OCI-LY7 (cell line): Measurements from ENCODE around the gene ICA1.

ENCODE experiments used
- EZH2phosphoT487 ChIP-seq: fragments of 200-600 bp; sonication (generic); IDR thresholded peaks from 2 replicates; pipeline ENCODE4 v1.6.1; 2018; ENCODE audit warnings: low read depth, borderline replicate concordance, mild to moderate bottlenecking, mixed run types, antibody characterized with exemption, low read length, moderate library complexity, mixed read lengths
- TF ChIP-seq, protein P1 (sequence below): fragments of 200-600 bp; sonication (generic); conservative IDR thresholded peaks from 2 replicates; pipeline ENCODE4 v1.5.1; 2014; ENCODE audit warnings: mild to moderate bottlenecking, antibody characterized with exemption, low read length, moderate library complexity, mixed read lengths

DNA sequence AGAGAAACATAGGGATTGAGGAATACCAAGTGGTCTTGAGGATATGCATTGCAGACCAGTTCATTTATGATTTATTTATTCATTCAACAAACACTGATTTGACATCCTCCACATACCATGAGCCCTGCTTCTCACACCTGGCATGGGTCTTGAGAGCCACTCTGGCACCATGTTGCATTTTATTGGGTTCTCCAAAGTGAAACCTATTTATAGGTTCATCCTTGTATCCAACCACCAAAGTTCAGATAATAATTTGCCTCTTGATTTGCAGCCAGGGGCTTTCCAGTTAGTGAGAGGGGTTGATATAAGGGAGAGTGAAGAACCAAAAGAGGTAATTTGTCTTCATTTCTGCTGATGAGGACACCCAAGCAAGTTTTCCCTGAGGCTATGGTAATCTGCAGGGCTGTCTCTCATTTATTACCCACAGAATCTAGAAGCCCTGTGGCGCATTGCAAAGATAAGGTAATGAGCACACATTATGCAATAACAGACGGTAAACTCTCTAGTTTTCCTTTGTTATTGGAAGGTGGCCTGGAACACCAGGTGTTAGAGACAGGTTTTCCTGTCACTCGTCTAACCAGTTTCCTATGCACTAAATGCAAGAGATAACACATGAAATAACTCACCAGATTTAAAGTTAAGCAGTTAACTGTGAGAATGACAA is 28.8 kb upstream of the ICA1 start:
- TF ChIP-seq, protein P1, sequence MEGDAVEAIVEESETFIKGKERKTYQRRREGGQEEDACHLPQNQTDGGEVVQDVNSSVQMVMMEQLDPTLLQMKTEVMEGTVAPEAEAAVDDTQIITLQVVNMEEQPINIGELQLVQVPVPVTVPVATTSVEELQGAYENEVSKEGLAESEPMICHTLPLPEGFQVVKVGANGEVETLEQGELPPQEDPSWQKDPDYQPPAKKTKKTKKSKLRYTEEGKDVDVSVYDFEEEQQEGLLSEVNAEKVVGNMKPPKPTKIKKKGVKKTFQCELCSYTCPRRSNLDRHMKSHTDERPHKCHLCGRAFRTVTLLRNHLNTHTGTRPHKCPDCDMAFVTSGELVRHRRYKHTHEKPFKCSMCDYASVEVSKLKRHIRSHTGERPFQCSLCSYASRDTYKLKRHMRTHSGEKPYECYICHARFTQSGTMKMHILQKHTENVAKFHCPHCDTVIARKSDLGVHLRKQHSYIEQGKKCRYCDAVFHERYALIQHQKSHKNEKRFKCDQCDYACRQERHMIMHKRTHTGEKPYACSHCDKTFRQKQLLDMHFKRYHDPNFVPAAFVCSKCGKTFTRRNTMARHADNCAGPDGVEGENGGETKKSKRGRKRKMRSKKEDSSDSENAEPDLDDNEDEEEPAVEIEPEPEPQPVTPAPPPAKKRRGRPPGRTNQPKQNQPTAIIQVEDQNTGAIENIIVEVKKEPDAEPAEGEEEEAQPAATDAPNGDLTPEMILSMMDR = no peak
- no peak for TF ChIP-seq EZH2phosphoT487
